Endothelial cell (in vitro differentiated cells): ENCODE results near the gene MNX1. TPM values are rescaled to one million over a fixed set of nuclear protein-coding genes. Genes with fewer than 3 reads are reported as not detected.
A peak's percentile ranks its signal among the peaks of the same experiment; 100 is the strongest.

Experiments
- DNase-seq: peaks from one replicate; pipeline ENCODE4 v3.0.0; 2021; ENCODE audit warnings: low spot score
- H3K27ac Mint-ChIP-seq: one replicate; pipeline ENCODE4 v1.8.0; 2021; ENCODE audit warnings: mixed read lengths, inconsistent platforms; ENCODE audit not compliant: unreplicated experiment
- H3K27me3 Mint-ChIP-seq: one replicate; pipeline ENCODE4 v1.8.0; 2021; ENCODE audit warnings: mild to moderate bottlenecking, moderate library complexity, mixed read lengths, inconsistent platforms; ENCODE audit not compliant: unreplicated experiment
- H3K36me3 Mint-ChIP-seq: one replicate; pipeline ENCODE4 v1.8.0; 2021; ENCODE audit warnings: mild to moderate bottlenecking, low read depth, mixed read lengths, inconsistent platforms; ENCODE audit not compliant: unreplicated experiment
- H3K4me1 Mint-ChIP-seq: one replicate; pipeline ENCODE4 v1.8.0; 2021; ENCODE audit warnings: mild to moderate bottlenecking, mixed read lengths, inconsistent platforms; ENCODE audit not compliant: unreplicated experiment
- H3K4me3 Mint-ChIP-seq: one replicate; pipeline ENCODE4 v1.8.0; 2021; ENCODE audit warnings: mild to moderate bottlenecking, mixed read lengths, inconsistent platforms; ENCODE audit not compliant: unreplicated experiment
- H3K9me3 Mint-ChIP-seq: one replicate; pipeline ENCODE4 v1.8.0; 2021; ENCODE audit warnings: mixed read lengths, inconsistent platforms; ENCODE audit not compliant: unreplicated experiment
- total RNA-seq: library from RNA; stranded (reverse); fragmentation: NEBNext Ultra II Directional; extraction: Animal tissue kit (Norgen Biotek cat#: 25700); gene quantifications from one replicate; pipeline ENCODE4 v1.2.1, GENCODE V29; 2021; ENCODE audit not compliant: unreplicated experiment
- TF ChIP-seq, protein P1 (sequence below): fragments of 200-600 bp; sonication (generic); IDR thresholded peaks from one replicate; pipeline ENCODE4 v1.5.0; 2021; ENCODE audit warnings: antibody characterized with exemption; ENCODE audit not compliant: unreplicated experiment

The MNX1 gene
- total RNA-seq, 1 donor from 2014 or later, result 3.8 TPM

DNA sequence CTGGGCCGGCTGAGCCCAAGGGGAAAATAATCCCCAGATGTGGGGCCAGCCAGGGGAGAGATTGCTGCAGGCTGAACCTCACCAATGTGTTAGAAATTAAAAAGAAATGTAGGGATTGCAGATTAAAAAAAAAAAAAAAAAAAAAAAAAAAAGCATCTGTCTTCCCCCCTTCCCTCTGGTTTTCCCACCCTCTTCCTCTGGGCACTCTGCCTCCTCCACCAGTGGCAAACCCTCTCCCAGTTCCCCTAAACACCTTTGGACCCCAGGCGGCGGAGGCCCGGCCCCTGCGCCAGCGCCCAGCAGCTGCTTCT is 7.1 kb downstream of the MNX1 start:
- DNase-seq, result no peak
- no peaks in the 10 kb centered on the region for H3K9me3 Mint-ChIP-seq
- no peak overlapping the region for H3K27ac Mint-ChIP-seq
- H3K4me3 Mint-ChIP-seq, result no peak overlapping the region
- peaks cover 20% of the 10 kb centered on the region for H3K4me1 Mint-ChIP-seq
- peaks cover 32% of the 10 kb centered on the region for H3K27me3 Mint-ChIP-seq
- peaks cover 5% of the 10 kb centered on the region for H3K36me3 Mint-ChIP-seq
- TF ChIP-seq, protein P1, sequence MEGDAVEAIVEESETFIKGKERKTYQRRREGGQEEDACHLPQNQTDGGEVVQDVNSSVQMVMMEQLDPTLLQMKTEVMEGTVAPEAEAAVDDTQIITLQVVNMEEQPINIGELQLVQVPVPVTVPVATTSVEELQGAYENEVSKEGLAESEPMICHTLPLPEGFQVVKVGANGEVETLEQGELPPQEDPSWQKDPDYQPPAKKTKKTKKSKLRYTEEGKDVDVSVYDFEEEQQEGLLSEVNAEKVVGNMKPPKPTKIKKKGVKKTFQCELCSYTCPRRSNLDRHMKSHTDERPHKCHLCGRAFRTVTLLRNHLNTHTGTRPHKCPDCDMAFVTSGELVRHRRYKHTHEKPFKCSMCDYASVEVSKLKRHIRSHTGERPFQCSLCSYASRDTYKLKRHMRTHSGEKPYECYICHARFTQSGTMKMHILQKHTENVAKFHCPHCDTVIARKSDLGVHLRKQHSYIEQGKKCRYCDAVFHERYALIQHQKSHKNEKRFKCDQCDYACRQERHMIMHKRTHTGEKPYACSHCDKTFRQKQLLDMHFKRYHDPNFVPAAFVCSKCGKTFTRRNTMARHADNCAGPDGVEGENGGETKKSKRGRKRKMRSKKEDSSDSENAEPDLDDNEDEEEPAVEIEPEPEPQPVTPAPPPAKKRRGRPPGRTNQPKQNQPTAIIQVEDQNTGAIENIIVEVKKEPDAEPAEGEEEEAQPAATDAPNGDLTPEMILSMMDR, result no peak

DNA sequence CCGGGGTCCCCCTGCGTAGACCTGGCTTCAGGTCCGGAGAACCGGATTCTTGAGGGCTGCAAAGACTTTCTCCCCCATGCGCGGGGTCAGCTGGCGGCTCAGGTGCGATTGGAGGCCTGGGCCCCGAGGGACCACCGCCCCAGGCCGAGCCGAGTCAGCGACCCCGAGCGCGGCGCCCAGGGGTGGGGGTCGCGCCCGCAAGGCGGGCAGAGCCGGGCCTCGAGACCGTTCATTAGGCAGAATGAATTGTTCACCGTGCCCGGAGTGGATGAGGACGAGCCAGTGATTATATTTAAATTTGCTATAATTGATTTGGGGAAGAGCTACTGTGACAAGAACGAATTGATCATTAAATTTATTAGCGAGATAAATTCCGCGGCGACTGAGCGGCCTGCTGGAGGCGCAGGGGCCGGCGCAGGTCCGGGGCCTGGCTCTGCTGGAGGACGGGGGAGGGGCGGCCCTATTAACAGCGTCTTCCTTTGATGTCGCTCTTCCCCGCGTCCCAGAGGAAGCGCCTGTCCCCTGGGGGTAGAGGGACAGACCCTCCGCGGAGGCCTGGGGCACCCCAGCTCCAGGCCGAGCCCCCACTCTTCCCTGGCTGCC is 7.5 kb downstream of the MNX1 start:
- Mint-ChIP-seq H3K4me3 (no peak overlapping the region), H3K9me3 (no peaks in the 10 kb centered on the region), H3K27ac (no peak overlapping the region), H3K27me3 (peaks cover 31% of the 10 kb centered on the region), H3K4me1 (peaks cover 20% of the 10 kb centered on the region), H3K36me3 (peaks cover 5% of the 10 kb centered on the region)
- TF ChIP-seq, protein P1, result no peak
- DNase-seq, result no peak

DNA sequence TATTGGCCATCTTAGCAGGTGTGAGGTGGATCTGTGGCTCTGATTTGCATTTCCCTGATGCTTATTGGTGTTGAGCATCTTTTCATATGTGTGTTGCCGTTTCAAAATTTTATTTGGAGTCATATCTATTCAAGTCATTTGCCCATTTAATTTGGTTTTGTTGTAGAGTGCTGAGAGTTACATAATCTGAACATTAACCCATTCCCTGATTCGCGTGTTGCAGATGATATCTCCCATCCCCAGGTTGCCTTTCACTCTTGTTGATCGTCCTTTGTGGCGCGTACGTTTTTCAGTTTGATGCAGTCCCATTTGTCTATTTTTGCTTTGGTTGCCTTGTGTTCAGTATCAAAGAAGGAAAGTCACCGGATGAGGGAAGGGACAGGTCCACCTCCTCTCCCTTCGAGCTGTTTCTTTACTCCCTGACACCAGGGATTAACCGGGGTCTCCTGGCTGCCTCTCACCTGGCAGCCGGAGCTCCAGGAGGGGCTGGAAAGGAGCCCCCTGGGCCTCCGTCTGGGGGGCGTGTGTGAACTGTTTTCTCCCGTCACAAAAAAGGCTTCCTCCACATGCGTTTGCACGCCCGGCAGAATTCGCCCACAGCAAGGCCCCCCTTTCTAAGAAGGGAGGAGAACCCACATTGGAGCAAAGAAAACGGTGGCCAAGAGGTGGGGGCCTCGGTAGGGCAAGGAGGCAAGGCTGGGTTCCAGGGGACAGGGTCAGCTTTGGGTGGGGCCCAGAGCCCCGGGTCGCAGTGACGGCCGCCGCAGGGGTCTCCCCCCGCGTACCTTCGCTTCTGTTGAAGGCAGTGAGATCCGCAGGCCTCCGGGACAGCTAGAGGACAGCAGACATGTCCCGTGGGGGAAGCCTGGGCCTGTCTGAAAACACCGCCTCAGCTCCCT is 8.3 kb downstream of the MNX1 start:
- no peak overlapping the region for H3K4me3 Mint-ChIP-seq
- H3K36me3 Mint-ChIP-seq, result peaks cover 5% of the 10 kb centered on the region
- H3K27ac Mint-ChIP-seq, result no peak overlapping the region
- peaks cover 28% of the 10 kb centered on the region for H3K27me3 Mint-ChIP-seq
- H3K9me3 Mint-ChIP-seq, result no peaks in the 10 kb centered on the region
- no peak for DNase-seq
- H3K4me1 Mint-ChIP-seq, result peaks cover 20% of the 10 kb centered on the region
- TF ChIP-seq, protein P1, result no peak

DNA sequence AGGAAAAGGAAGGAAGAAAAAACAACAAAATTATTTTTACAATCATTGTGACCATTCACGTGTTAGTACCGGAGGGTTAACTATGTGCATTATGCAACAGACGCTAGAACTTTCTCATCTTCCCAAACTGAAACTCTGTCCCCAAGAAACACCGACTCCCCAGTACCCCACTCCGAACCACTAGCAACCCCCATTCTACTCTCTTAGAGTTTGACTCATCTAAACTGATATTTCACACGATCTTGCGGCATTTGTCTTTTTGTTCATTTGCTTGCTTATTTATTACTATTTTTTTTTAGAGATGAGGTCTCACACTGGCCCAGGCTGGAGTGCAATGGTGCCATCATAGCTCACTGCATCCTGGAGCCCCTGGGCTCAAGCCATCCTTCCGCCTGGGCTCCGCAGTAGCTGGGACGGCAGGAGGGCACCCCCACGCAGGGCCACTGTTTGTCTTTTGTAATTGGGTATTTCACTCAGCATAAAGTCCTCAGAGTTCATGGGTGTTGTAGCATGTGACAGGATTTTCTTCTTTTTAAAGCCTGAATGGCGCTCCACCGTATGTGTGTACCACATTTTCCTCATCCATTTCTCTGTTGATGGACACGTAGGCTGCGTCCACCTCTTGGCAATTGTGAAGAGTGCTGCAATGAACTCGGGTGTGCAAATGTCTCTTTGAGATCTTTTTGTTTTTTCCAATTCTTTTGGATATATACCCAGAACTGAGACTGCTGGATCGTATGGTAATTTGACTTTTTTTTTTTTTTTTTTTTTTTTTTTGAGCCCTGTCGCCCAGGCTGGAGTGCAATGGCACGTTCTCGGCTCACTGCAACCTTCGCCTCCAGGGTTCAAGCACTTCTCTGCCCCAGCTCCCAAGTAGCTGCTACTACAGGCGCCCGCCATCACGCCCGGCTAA is 9.5 kb downstream of the MNX1 start:
- Mint-ChIP-seq H3K27me3 (peaks cover 32% of the 10 kb centered on the region), H3K27ac (peak overlapping the region; percentile 77)

More for the DNA sequence above, 9.5 kb downstream of the MNX1 start:
- H3K4me3 Mint-ChIP-seq, result peak overlapping the region; percentile 71
- H3K9me3 Mint-ChIP-seq, result no peaks in the 10 kb centered on the region
- TF ChIP-seq, protein P1, result no peak
- H3K4me1 Mint-ChIP-seq, result peaks cover 18% of the 10 kb centered on the region
- no peak for DNase-seq
- H3K36me3 Mint-ChIP-seq, result peaks cover 5% of the 10 kb centered on the region
